Measurements from ENCODE around the gene CDKAL1.

Gene CDKAL1

GRCh38 chr6:20847904-20848303 is 313.6 kb downstream of the CDKAL1 start:
- H3K79me2 ChIP-seq (ENCODE audit: low read length): no peaks in the 10 kb centered on the region
- TF ChIP-seq CTCF (IDR thresholded peaks at IDR 0.05; ENCODE audit: low read length) (no peak), EZH2phosphoT487 (IDR thresholded peaks at IDR 0.05; ENCODE audit: low read length) (no peak), EZH2 (optimal IDR thresholded peaks at IDR 0.05; ENCODE audit: low read depth, low read length) (no peak)
- H3F3A ChIP-seq (ENCODE audit: insufficient read depth, low read length): no peaks in the 10 kb centered on the region
- DNase-seq: no peak
- H4K20me1 ChIP-seq (ENCODE audit: insufficient read depth, low read length): no peaks in the 10 kb centered on the region
- H3K4me1 ChIP-seq (ENCODE audit: low read length): no peaks in the 10 kb centered on the region
- no peaks in the 10 kb centered on the region; the same call in 1 of the 2 replicates for H3K36me3 ChIP-seq (replicated peaks; ENCODE audit: insufficient read depth, low read length)
- H3K9ac ChIP-seq (ENCODE audit: low read length): no peak overlapping the region
- no peaks in the 10 kb centered on the region for H3K27me3 ChIP-seq (replicated peaks; ENCODE audit: insufficient read depth, low read length)
- no peak overlapping the region for H3K27ac ChIP-seq (ENCODE audit: low read length)
- no peak overlapping the region for H3K4me2 ChIP-seq (ENCODE audit: low read depth, low read length)
- no peak overlapping the region for H3K4me3 ChIP-seq (ENCODE audit: low read length)
- no peak overlapping the region for H2AFZ ChIP-seq (ENCODE audit: low read length)
- H3K9me2 ChIP-seq (replicated peaks; ENCODE audit: insufficient read depth, low read length): no peaks in the 10 kb centered on the region
- H3K9me3 ChIP-seq (replicated peaks; ENCODE audit: insufficient read depth, low read length): no peaks in the 10 kb centered on the region

- DNase-seq: no peak
- Histone ChIP-seq H4K20me1 (ENCODE audit: insufficient read depth, low read length) (no peaks in the 10 kb centered on the region), H3F3A (ENCODE audit: insufficient read depth, low read length) (no peaks in the 10 kb centered on the region), H3K9ac (ENCODE audit: low read length) (no peak overlapping the region), H2AFZ (ENCODE audit: low read length) (no peak overlapping the region), H3K79me2 (ENCODE audit: low read length) (no peaks in the 10 kb centered on the region), H3K9me2 (replicated peaks; ENCODE audit: insufficient read depth, low read length) (no peaks in the 10 kb centered on the region), H3K4me3 (ENCODE audit: low read length) (no peak overlapping the region), H3K27me3 (replicated peaks; ENCODE audit: insufficient read depth, low read length) (no peaks in the 10 kb centered on the region), H3K27ac (ENCODE audit: low read length) (no peak overlapping the region), H3K36me3 (replicated peaks; ENCODE audit: insufficient read depth, low read length) (no peaks in the 10 kb centered on the region; the same call in 1 of the 2 replicates), H3K9me3 (replicated peaks; ENCODE audit: insufficient read depth, low read length) (no peaks in the 10 kb centered on the region; the same call in 1 of the 2 replicates), H3K4me2 (ENCODE audit: low read depth, low read length) (no peak overlapping the region), H3K4me1 (ENCODE audit: low read length) (no peaks in the 10 kb centered on the region)
- TF ChIP-seq EZH2 (optimal IDR thresholded peaks at IDR 0.05; ENCODE audit: low read depth, low read length): no peak
- no peak for TF ChIP-seq EZH2phosphoT487 (IDR thresholded peaks at IDR 0.05; ENCODE audit: low read length)
- TF ChIP-seq CTCF (IDR thresholded peaks at IDR 0.05; ENCODE audit: low read length): no peak
Observed at GRCh38 chr6:20850686-20851416, 316.6 kb downstream of the CDKAL1 start.

GRCh38 chr6:20851795-20852194 is 317.5 kb downstream of the CDKAL1 start:
- H3K79me2 ChIP-seq (ENCODE audit: low read length): no peaks in the 10 kb centered on the region
- H3K4me2 ChIP-seq (ENCODE audit: low read depth, low read length): no peak overlapping the region
- H3K27ac ChIP-seq (ENCODE audit: low read length): no peak overlapping the region
- H3K4me3 ChIP-seq (ENCODE audit: low read length): no peak overlapping the region
- H4K20me1 ChIP-seq (ENCODE audit: insufficient read depth, low read length): no peaks in the 10 kb centered on the region
- no peak overlapping the region for H2AFZ ChIP-seq (ENCODE audit: low read length)
- no peaks in the 10 kb centered on the region for H3K4me1 ChIP-seq (ENCODE audit: low read length)
- TF ChIP-seq EZH2 (optimal IDR thresholded peaks at IDR 0.05; ENCODE audit: low read depth, low read length) (no peak), CTCF (IDR thresholded peaks at IDR 0.05; ENCODE audit: low read length) (no peak), EZH2phosphoT487 (IDR thresholded peaks at IDR 0.05; ENCODE audit: low read length) (no peak)
- no peaks in the 10 kb centered on the region; the same call in 1 of the 2 replicates for H3K36me3 ChIP-seq (replicated peaks; ENCODE audit: insufficient read depth, low read length)
- H3K9me3 ChIP-seq (replicated peaks; ENCODE audit: insufficient read depth, low read length): no peaks in the 10 kb centered on the region; the same call in 1 of the 2 replicates
- H3K9ac ChIP-seq (ENCODE audit: low read length): no peak overlapping the region
- no peaks in the 10 kb centered on the region for H3K27me3 ChIP-seq (replicated peaks; ENCODE audit: insufficient read depth, low read length)
- no peaks in the 10 kb centered on the region for H3K9me2 ChIP-seq (replicated peaks; ENCODE audit: insufficient read depth, low read length)
- DNase-seq: no peak
- H3F3A ChIP-seq (ENCODE audit: insufficient read depth, low read length): no peaks in the 10 kb centered on the region
